ENCODE measurements around the gene NEK7. TPM values are rescaled to one million over a fixed set of nuclear protein-coding genes. Genes with fewer than 3 reads are reported as not detected.

The NEK7 gene
- total and polyA plus RNA-seq, 2 experiments from 2014 or later: 700 to 1,186 TPM

- Histone ChIP-seq H3K27ac (no peak overlapping the region), H3K27me3 (replicated peaks; ENCODE audit: insufficient read depth) (no peaks in the 10 kb centered on the region), H3K9me2 (ENCODE audit: insufficient read depth) (no peaks in the 10 kb centered on the region), H4K20me1 (ENCODE audit: insufficient read depth) (no peaks in the 10 kb centered on the region), H3K4me2 (ENCODE audit: unreplicated experiment) (no peak overlapping the region), H3K4me3 (no peak overlapping the region), H3F3A (ENCODE audit: insufficient read depth) (no peaks in the 10 kb centered on the region), H3K36me3 (ENCODE audit: low read depth) (no peaks in the 10 kb centered on the region), H3K79me2 (ENCODE audit: insufficient read depth) (no peaks in the 10 kb centered on the region), H2AFZ (no peak overlapping the region), H3K4me1 (ENCODE audit: insufficient read depth) (no peaks in the 10 kb centered on the region), H3K9me3 (ENCODE audit: low read depth) (no peaks in the 10 kb centered on the region), H3K9ac (no peak overlapping the region)
- in situ Hi-C loops (cut with MboI): no loop called here
- TF ChIP-seq EZH2phosphoT487 (IDR thresholded peaks at IDR 0.05; ENCODE audit: insufficient read depth, low read depth) (no peak), EZH2 (IDR thresholded peaks at IDR 0.05; ENCODE audit: insufficient read depth, poor library complexity, severe bottlenecking) (no peak)
- 60 to 63% methylated on average over 2 of the region's 2 CpGs for WGBS, 2 experiments (ENCODE audit: low coverage in 1 of 2, low lambda C conversion rate in 2 of 2, missing lambda C conversion rate in 2 of 2)
- no peak for DNase-seq
These were observed 207.7 kb downstream of the NEK7 start for GRCh38 chr1:198364471-198364870.

GRCh38 chr1:198367296-198367695 is 210.5 kb downstream of the NEK7 start:
- TF ChIP-seq EZH2phosphoT487 (IDR thresholded peaks at IDR 0.05; ENCODE audit: insufficient read depth, low read depth): no peak
- no peak for TF ChIP-seq EZH2 (IDR thresholded peaks at IDR 0.05; ENCODE audit: insufficient read depth, poor library complexity, severe bottlenecking)

GRCh38 chr1:198370996-198371395 is 214.2 kb downstream of the NEK7 start:
- H3K9me2 ChIP-seq (ENCODE audit: insufficient read depth): peaks cover 4% of the 10 kb centered on the region; the same call in 1 of the 2 replicates
- H3K4me3 ChIP-seq: no peak overlapping the region
- in situ Hi-C loops (cut with MboI): no loop called here
- WGBS, 2 experiments (ENCODE audit: low coverage in 1 of 2, low lambda C conversion rate in 2 of 2, missing lambda C conversion rate in 2 of 2): 67 to 91% methylated on average over 1 of the region's 1 CpG
- no peaks in the 10 kb centered on the region for H3F3A ChIP-seq (ENCODE audit: insufficient read depth)
- TF ChIP-seq EZH2 (IDR thresholded peaks at IDR 0.05; ENCODE audit: insufficient read depth, poor library complexity, severe bottlenecking) (no peak), EZH2phosphoT487 (IDR thresholded peaks at IDR 0.05; ENCODE audit: insufficient read depth, low read depth) (no peak)
- no peak overlapping the region for H3K27ac ChIP-seq
- H3K9ac ChIP-seq: no peak overlapping the region
- no peak for DNase-seq
- no peaks in the 10 kb centered on the region for H3K27me3 ChIP-seq (replicated peaks; ENCODE audit: insufficient read depth)
- no peaks in the 10 kb centered on the region for H3K4me1 ChIP-seq (ENCODE audit: insufficient read depth)
- H3K9me3 ChIP-seq (ENCODE audit: low read depth): no peaks in the 10 kb centered on the region
- H3K4me2 ChIP-seq (ENCODE audit: unreplicated experiment): no peak overlapping the region
- H3K79me2 ChIP-seq (ENCODE audit: insufficient read depth): no peaks in the 10 kb centered on the region
- H3K36me3 ChIP-seq (ENCODE audit: low read depth): no peaks in the 10 kb centered on the region
- H2AFZ ChIP-seq: peak overlapping the region; percentile 59; the same call in 1 of the 2 replicates
- no peaks in the 10 kb centered on the region for H4K20me1 ChIP-seq (ENCODE audit: insufficient read depth)

More at GRCh38 chr1:198367296-198367695, 210.5 kb downstream of the NEK7 start:
- Histone ChIP-seq H3K27ac (no peak overlapping the region), H2AFZ (no peak overlapping the region), H3K4me3 (no peak overlapping the region), H3K9ac (no peak overlapping the region), H3K4me2 (ENCODE audit: unreplicated experiment) (no peak overlapping the region), H3K9me3 (ENCODE audit: low read depth) (no peaks in the 10 kb centered on the region), H3K36me3 (ENCODE audit: low read depth) (no peaks in the 10 kb centered on the region), H3K9me2 (ENCODE audit: insufficient read depth) (peaks cover 4% of the 10 kb centered on the region; the same call in 1 of the 2 replicates), H4K20me1 (ENCODE audit: insufficient read depth) (no peaks in the 10 kb centered on the region), H3K4me1 (ENCODE audit: insufficient read depth) (no peaks in the 10 kb centered on the region), H3K79me2 (ENCODE audit: insufficient read depth) (no peaks in the 10 kb centered on the region), H3K27me3 (replicated peaks; ENCODE audit: insufficient read depth) (no peaks in the 10 kb centered on the region), H3F3A (ENCODE audit: insufficient read depth) (no peaks in the 10 kb centered on the region)
- 39 to 50% methylated on average over 1 of the region's 1 CpG for WGBS, 2 experiments (ENCODE audit: low coverage in 1 of 2, low lambda C conversion rate in 2 of 2, missing lambda C conversion rate in 2 of 2)
- DNase-seq: no peak
- in situ Hi-C loops (cut with MboI): no loop called here

Other genes with a start within 250 kb of the NEK7 start
- 0.13 and 0.43 TPM in 2 replicates for gene LHX9, start 239.6 kb upstream of the NEK7 start, total RNA-seq (2014; rRNA removed; shearing (Covaris generic))
- 1.3 and 1.5 TPM in 2 replicates for gene LHX9, start 239.6 kb upstream of the NEK7 start, polyA plus RNA-seq (2016; fragmentation: Nextera tagmentation; extraction: Ambion mirVana)

Measured in GM23248 (cell line).